Stimulated activated CD4-positive, alpha-beta T cell treated with anti-CD3 and anti-CD28 coated beads, Interleukin-15, amount 100 ng/mL, for 48 hours (primary cell): Measurements from ENCODE around the gene MADD.

Experiments
- DNase-seq, 2 donors: peaks; one replicate each; pipeline ENCODE4 v3.0.0-alpha.2; 2020; ENCODE audit warnings: low read depth in 2 of 2

Gene MADD

GRCh38 chr11:47251751-47252150 is 18.2 kb upstream of the MADD start:
- DNase-seq: no peak

- no peak for DNase-seq
These were observed 16.3 kb upstream of the MADD start for GRCh38 chr11:47253660-47254059.

GRCh38 chr11:47254386-47254785 is 15.5 kb upstream of the MADD start:
- no peak for DNase-seq

- DNase-seq: no peak
These were observed 13.6 kb upstream of the MADD start for GRCh38 chr11:47256374-47256773.

GRCh38 chr11:47257177-47257516 is 12.8 kb upstream of the MADD start:
- no peak for DNase-seq

GRCh38 chr11:47257517-47258316 is 12.2 kb upstream of the MADD start, which contains the start of gene NR1H3:
Gene NR1H3, plus strand, starts transcription at chr11:47257996. Its CDS starts 1,221 bp downstream, at chr11:47259217.
- no peak for DNase-seq

- DNase-seq: no peak
These were observed 11.5 kb upstream of the MADD start for GRCh38 chr11:47258317-47258902.

- no peak for DNase-seq
These were observed 10.5 kb upstream of the MADD start for GRCh38 chr11:47259232-47259977.

- no peak for DNase-seq
These were observed 9.6 kb upstream of the MADD start for GRCh38 chr11:47260366-47260765.

GRCh38 chr11:47261291-47261800 is 8.6 kb upstream of the MADD start:
- no peak for DNase-seq

- DNase-seq: no peak
These were observed 5.8 kb upstream of the MADD start for GRCh38 chr11:47264119-47264518.

GRCh38 chr11:47264521-47264920 is 5.4 kb upstream of the MADD start:
- no peak for DNase-seq

GRCh38 chr11:47267876-47268275 is 2.1 kb upstream of the MADD start:
- no peak for DNase-seq

GRCh38 chr11:47268448-47269001 is 1.4 kb upstream of the MADD start:
- no peak for DNase-seq

- peak; percentile 78 to 83 for DNase-seq
These were observed 718 bp upstream of the MADD start for GRCh38 chr11:47269002-47269828.

GRCh38 chr11:47270331-47271271 is 668 bp downstream of the MADD start:
- DNase-seq: no peak

- no peak for DNase-seq
These were observed 1.4 kb downstream of the MADD start for GRCh38 chr11:47271328-47271727.

GRCh38 chr11:47271961-47272661 is 2.2 kb downstream of the MADD start:
- no peak for DNase-seq

GRCh38 chr11:47272706-47273105 is 2.8 kb downstream of the MADD start:
- DNase-seq: no peak
